GM18909 (cell line): ENCODE results near the gene SLX4IP.

Source experiments
- ATAC-seq: cut with Tn5 transposase; IDR thresholded peaks from one replicate; pipeline ENCODE4 v1.9.1; 2021; ENCODE audit warnings: mild to moderate bottlenecking; ENCODE audit not compliant: unreplicated experiment, poor library complexity

SLX4IP gene

DNA sequence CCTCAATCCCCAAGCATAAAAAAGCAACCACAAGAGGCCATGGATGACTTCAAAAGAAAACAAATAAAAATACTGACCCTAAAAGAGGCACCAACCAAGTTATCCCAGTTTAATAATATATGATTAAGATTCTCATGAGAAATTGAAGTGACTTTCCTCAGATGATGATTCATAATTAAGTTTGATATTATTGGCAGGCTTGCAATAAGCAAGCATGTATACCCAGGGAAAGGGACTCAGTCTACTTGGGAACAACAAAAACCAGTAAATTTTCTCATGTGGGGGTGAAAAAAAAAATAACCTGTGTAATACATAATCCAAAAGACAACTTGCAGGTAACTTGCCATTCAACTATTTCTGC is 219.1 kb downstream of the SLX4IP start:
- ATAC-seq, result peak; percentile 7

- peak; percentile 65 for ATAC-seq
Observed at GRCh38 chr20:10654630-10655029, 219.5 kb downstream of the SLX4IP start.

DNA sequence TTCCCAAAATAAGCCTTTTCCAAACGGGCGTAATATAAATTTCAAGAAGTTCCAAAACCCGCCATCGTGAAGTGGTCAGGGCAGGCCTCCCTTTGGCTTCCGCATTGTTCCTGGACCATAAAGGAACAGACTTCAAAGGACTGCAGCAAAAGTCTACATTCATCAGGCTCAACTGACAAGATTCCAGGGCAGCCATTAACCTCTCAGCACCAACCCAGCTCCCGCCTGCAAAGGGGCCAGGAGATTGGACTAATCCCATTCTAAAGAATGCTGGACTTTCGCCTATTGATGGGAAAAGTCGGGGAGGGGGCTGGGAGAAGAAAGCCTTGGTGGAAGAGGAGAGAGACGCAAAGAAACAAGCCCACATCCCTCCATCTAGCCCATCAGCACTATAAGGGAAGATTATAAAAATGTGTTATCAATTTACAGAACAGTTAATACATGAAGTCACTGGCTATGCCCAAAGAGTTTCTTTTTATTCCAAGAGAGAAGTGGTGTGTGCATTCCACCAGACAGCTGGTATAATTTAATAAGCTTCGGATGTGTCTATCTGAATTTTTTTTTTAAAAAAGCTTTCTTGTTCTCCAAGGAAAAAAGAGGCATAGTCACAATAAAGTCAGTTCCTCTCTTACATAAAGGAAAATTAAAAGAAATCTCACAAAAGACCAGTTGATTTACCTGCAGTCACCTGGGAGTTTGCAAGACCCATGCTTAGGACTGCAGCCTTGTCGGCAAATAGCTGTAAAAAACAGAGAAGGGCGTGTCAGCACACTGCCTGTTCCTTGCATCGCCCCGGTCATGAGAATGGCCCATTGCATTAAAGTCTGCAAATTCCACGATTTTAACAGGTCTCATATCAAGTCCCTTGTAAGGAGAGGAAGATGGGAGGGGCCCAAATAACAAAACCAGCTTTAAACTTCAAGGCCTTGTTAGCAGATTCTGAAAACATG is 220.9 kb downstream of the SLX4IP start:
- no peak for ATAC-seq

- ATAC-seq, result no peak
Observed at GRCh38 chr20:10657453-10657852, 222.3 kb downstream of the SLX4IP start.

- ATAC-seq, result no peak
Observed at GRCh38 chr20:10658051-10658823, 223.1 kb downstream of the SLX4IP start.

GRCh38 chr20:10658876-10659632 is 223.9 kb downstream of the SLX4IP start:
- ATAC-seq, result no peak

DNA sequence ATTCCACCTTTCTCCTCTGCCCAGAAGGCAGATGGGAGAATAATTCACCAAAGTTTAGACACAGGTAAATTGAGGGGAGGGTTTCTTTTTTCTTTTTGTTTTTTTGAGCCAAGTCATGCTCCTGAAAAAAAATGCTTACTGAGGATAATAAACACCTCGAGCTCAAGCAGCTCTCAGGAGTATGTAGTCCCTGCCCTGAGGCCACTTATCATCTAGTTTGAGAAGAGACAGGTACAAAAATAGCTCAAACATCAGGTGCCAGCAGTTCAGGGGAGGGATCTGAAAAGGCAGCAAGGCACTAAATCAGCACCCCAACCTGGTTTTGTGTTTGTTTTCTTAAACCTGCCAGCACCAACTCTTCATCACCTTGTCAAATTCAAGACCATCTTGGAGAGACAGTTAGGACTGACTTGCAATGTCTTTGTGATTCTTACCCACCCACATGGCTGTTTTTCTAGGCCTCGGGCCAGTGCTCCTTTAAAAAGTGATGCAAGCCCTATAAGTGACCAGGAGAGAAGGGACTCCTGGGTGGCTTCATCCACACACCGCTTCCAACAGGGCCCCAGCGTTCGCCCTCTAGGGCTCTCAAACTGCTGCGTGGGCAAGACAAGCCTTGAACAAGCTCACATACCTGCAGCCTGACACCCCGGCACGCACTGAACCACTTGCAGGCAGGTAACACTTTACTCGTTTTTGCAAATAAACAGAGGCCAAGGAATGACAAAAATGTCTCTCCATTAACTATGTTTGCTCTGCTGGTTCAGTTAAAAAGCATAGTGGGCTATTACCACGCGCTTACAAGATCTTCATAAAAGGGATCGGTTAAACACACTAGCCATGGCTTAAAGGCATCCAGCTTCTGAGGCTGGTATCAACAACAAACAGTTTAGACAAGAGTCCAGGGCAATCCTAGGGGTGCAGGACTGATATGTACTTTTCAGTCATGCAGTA is 224.8 kb downstream of the SLX4IP start:
- no peak for ATAC-seq

GRCh38 chr20:10660661-10661060 is 225.6 kb downstream of the SLX4IP start:
- ATAC-seq, result no peak

DNA sequence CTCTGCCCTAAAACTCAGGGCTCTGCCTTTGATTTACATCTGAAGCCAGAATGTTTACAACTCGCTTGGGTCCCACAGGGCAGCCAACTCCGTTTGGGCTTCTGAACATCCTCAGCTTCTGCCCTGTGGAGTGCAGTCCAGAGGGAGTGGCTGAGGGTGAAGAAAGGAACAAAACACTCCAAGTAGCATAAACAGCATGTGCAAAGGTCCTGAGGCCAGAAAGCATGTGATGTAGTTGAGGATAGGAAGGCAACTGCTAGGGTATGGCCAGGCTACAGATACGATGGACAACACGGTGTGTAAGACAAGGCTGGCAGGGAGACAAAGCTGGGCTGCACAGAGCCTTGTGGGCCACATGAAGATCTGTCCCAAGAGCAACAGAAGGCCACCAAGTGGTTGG is 226.2 kb downstream of the SLX4IP start:
- ATAC-seq, result no peak

GRCh38 chr20:10662151-10662550 is 227.0 kb downstream of the SLX4IP start:
- ATAC-seq, result no peak

- no peak for ATAC-seq
Observed at GRCh38 chr20:10662661-10663458, 227.8 kb downstream of the SLX4IP start.

DNA sequence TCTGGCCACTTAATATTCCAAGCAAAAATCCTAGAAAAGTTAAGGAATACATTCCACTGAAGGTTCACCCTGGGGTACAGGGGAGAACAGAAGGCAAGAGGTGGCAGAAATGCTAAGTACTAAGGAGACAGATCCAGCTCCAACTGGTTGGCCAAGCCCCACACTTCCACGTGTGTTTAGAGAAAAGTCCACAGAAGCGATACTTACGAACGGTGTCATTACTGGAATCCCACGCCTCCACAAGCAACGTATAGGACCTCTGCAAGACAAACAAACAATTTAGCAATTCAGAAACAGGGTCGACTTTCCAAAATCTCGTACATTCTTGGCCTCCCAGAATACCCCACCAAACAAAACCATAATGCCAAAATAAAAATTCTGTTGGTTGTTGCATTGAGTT is 228.7 kb downstream of the SLX4IP start:
- no peak for ATAC-seq

DNA sequence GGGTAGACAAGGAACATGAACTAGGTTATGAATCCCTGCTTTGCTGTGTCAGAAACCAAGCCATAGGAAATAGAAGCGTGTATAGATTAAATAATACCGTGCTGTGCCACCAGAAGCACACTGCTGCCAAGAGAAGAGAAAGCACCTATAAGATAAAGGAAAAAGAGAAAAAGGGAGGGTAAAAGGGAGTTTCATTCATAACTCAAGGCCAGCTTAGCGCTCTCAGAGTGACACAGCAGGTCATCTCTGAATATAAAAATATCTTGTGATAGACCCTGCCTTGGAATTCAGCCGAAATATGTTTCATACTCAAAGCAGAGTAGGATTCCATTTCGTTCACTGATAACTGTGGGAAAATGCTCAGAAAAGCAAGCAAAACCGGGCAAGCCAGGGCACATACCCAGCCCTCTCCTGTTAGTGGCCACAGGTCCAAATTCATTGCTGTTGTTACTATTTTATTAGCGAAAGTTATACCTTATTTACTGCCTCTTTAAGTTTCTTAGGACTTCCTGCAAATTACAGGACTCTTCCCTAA is 230.0 kb downstream of the SLX4IP start:
- no peak for ATAC-seq

DNA sequence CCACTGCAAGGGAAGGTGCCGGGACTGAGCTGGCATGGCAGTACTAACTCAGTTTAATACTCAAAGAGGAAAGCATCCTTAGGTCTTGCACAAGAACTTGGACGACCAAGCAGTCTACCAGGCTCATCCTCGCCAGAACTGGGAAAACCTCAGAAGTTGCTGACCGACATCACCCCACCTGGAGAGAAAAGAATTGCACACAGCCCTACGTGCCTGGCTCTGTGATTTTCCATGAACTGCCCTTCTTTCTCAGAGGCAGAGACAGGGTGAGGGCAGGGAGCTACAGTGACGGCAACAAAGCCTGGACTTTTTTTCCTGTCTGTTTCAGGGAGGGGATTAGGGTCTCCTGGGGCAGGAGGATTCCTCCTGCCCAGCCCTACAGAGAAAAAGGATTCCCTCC is 230.7 kb downstream of the SLX4IP start:
- ATAC-seq, result no peak

DNA sequence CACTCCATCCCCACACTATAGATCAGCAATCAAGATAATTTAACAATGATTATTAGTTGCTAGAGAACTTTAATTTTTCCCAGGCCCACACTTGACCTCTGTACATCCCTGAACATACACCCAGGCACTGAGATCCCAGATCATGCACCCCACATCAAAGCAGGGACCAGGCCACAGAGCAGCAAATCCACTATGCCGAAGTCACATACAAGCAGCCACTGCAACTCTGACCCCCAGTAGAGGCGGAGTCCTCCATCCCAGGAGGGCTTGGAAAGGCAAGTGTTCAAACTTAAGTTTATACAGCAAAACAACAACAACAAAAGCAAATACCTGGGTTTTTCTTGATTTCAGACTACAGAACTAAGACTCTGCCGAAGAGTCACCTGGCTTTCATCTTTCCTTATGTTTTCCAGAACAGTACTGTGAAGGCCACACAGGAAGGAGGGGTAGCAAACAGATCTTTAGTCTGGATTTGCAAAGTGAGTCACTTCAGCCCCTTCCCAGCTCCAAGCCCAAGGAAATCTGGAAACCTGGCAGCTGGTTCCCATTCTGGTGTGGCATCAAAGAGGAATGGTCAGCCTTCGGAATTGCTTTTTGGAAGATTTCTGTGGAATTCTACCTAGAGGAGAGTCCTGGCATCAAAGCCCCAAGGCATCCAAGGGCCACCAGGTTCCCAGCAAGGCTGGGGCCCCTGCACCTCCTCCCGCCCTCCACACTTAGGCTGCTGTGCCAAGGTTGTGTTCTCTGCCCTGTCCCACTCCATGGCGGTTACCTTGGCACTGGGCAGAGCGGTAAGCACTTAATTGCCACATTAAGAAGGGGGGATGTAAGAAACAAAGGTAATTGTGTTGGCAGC is 231.3 kb downstream of the SLX4IP start:
- ATAC-seq, result no peak

GRCh38 chr20:10667077-10667401 is 231.9 kb downstream of the SLX4IP start:
- ATAC-seq, result no peak

GRCh38 chr20:10667560-10668167 is 232.6 kb downstream of the SLX4IP start:
- ATAC-seq, result no peak
